Activated CD4-positive, alpha-beta memory T cell treated with anti-CD3 and anti-CD28 coated beads for 36 hours (primary cell): Measurements from ENCODE around the gene CGB1. TPM values are rescaled to one million over a fixed set of nuclear protein-coding genes. Genes with fewer than 3 reads are reported as not detected.

Experiments
- CTCF ChIA-PET: fragments of 350-600 bp; sonication (Branson Sonifier 250); formaldehyde crosslinking; loops from one replicate; lab custom pipeline; 2021; ENCODE audit warnings: antibody characterized with exemption, inconsistent platforms; lab: Charles Lee
- POLR2A ChIA-PET: fragments of 350-600 bp; sonication (Branson Sonifier 250); formaldehyde crosslinking; loops from one replicate; lab custom pipeline; 2021; ENCODE audit warnings: antibody characterized with exemption; lab: Charles Lee
- DNase-seq: peaks from one replicate; pipeline ENCODE4 v3.0.0-alpha.2; 2020
- H3K27ac Mint-ChIP-seq: one replicate; pipeline ENCODE4 v1.8.0; 2021; ENCODE audit warnings: mixed read lengths
- H3K27me3 Mint-ChIP-seq: one replicate; pipeline ENCODE4 v1.8.0; 2021; ENCODE audit warnings: mixed read lengths
- H3K36me3 Mint-ChIP-seq: one replicate; pipeline ENCODE4 v1.8.0; 2021; ENCODE audit warnings: mixed read lengths
- H3K4me1 Mint-ChIP-seq: one replicate; pipeline ENCODE4 v1.8.0; 2021; ENCODE audit warnings: low read depth, mixed read lengths
- H3K4me3 Mint-ChIP-seq: one replicate; pipeline ENCODE4 v1.8.0; 2021; ENCODE audit warnings: mild to moderate bottlenecking, mixed read lengths
- H3K9me3 Mint-ChIP-seq: one replicate; pipeline ENCODE4 v1.8.0; 2021; ENCODE audit warnings: mixed read lengths
- intact Hi-C: fragments of 100-400 bp; cut with micrococcal nuclease; formaldehyde crosslinking; loops from one replicate; pipeline ENCODE4 v1.15.1; 2023
- microRNA-seq: library from miRNA; unstranded; fragments of <30 nt; microRNA quantifications from one replicate; pipeline ENCODE4 v1.2.0, GENCODE V29; 2022; ENCODE audit warnings: borderline number of aligned reads, borderline microRNAs expressed, borderline replicate concordance
- total RNA-seq, 2 experiments: library from RNA; stranded (reverse); gene quantifications; one replicate each; pipeline ENCODE4 v1.2.3, GENCODE V29; 2021

CGB1 gene
- total RNA-seq, 2 experiments from 2014 or later = not detected

DNA sequence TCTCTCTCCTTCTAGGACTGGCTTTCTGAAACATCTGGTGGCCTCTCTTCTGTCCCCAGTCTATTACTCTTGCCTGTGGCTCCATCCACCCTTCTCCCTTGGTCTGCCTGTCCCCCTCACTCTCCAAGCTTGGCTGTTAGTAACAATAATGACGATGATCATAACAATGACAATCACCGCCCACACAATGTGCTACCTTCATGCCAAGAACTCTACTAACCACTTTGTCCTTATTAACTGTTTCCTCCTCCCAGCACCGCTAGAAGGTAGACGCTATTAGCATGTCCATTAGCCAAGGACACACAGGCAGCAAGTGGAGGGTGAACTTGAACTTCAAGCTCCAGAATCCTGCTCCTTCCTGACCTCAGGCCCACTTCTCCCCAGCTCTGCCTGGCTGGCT is 46.3 kb downstream of the CGB1 start:
- Mint-ChIP-seq H3K9me3 (no peaks in the 10 kb centered on the region), H3K27me3 (no peaks in the 10 kb centered on the region), H3K27ac (no peak overlapping the region), H3K36me3 (peaks cover 17% of the 10 kb centered on the region), H3K4me1 (peaks cover 44% of the 10 kb centered on the region), H3K4me3 (no peak overlapping the region)
- intact Hi-C loops = loop anchor here (10.0 kb wide), 1 partner anchor 94 kb away; the partner anchor contains the start of gene SNRNP70
- DNase-seq = no peak
- CTCF ChIA-PET = interaction anchor here (1.5 to 1.9 kb wide), 2 partner anchors 10 to 195 kb away, joined by 3 to 10 read pairs; no protein-coding TSS in a partner anchor
- POLR2A ChIA-PET = interaction anchor here (0.6 kb wide), 1 partner anchor 211 kb away, joined by 3 read pairs; no protein-coding TSS in a partner anchor

DNA sequence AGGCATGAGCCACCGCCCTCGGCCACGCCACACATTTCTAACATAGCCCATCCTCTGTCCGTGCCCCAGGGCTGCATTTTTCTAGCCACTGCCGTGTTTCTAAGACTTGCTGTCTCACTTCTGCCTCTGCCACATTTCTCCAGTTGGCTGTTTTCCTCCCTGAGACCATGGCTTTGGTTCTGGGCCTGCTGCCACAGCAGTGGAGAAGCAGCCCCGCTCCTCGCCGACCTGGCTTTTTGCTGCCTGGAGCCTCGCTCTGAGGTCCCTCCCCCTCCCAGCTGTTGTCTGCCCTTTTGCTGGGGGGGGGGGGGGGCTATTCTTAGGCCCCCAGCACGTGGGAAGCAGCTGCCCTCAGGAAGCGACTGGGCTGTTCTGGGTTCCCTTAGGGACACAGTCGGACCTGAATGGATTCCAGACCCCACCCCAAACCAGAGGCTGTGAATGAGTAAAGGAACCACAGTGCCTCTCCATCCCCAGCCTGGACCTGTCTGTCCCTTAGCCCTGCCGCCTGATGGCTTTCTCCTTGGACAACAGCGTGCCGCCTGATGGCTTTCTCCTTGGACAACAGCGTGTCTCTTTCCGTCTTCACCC is 46.9 kb downstream of the CGB1 start:
- DNase-seq = no peak
- peaks cover 39% of the 10 kb centered on the region for H3K4me1 Mint-ChIP-seq
- intact Hi-C loops = loop anchor here (10.0 kb wide), 1 partner anchor 95 kb away; the partner anchor contains the start of gene SNRNP70
- ChIA-PET POLR2A (no interaction called here), CTCF (interaction anchor here (0.6 to 1.9 kb wide), 3 partner anchors 10 to 656 kb away, joined by 3 to 10 read pairs (median 3); no protein-coding TSS in a partner anchor)
- H3K36me3 Mint-ChIP-seq = peaks cover 13% of the 10 kb centered on the region
- H3K27me3 Mint-ChIP-seq = no peaks in the 10 kb centered on the region
- no peaks in the 10 kb centered on the region for H3K9me3 Mint-ChIP-seq
- no peak overlapping the region for H3K4me3 Mint-ChIP-seq
- H3K27ac Mint-ChIP-seq = no peak overlapping the region

DNA sequence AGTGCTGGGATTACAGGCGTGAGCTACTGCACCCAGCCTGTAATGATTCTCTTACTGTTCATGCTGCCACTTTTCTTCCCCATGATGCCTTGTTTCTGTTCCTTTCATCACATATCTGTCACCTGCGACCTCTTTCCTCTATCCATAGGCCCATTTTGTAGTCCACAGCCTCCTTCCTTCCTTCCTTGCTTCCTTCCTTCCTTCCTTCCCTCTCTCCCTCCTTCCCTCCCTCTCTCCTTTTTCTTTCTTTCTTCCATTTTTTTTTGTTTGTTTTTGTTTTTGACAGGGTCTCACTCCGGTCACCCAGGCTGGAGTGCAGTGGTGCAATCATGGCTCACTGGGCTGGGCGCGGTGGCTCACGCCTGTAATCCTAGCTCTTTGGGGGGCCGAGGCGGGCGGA is 47.8 kb downstream of the CGB1 start:
- CTCF ChIA-PET = interaction anchor here (0.6 kb wide), 1 partner anchor 655 kb away, joined by 3 read pairs; no protein-coding TSS in a partner anchor
- no peaks in the 10 kb centered on the region for H3K9me3 Mint-ChIP-seq
- no peak overlapping the region for H3K4me3 Mint-ChIP-seq
- POLR2A ChIA-PET = no interaction called here
- H3K27me3 Mint-ChIP-seq = no peaks in the 10 kb centered on the region
- intact Hi-C loops = no loop called here
- no peak overlapping the region for H3K27ac Mint-ChIP-seq
- H3K36me3 Mint-ChIP-seq = peaks cover 11% of the 10 kb centered on the region
- H3K4me1 Mint-ChIP-seq = peaks cover 32% of the 10 kb centered on the region
- DNase-seq = no peak

DNA sequence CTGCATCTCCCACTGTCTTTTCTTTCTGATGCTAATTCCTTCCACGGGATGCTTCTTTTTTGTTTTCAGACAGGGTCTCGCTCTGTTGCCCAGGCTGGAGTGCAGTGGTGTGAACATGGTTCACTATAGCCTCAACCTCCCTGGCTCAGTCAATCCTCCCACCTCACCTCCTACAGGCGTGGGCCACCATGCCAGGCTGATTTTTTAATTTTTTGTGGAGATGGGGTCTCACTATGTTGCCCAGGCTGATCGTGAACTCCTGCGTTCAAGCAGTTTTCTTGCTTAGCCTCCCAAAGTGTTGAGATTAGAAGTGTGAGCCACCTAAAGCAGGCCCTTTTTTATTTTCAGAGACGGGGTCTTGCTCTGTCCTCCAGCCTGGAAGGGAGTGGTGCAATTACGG is 48.4 kb downstream of the CGB1 start:
- peaks cover 11% of the 10 kb centered on the region for H3K36me3 Mint-ChIP-seq
- CTCF ChIA-PET = no interaction called here
- POLR2A ChIA-PET = no interaction called here
- intact Hi-C loops = no loop called here
- H3K4me3 Mint-ChIP-seq = no peak overlapping the region
- no peak overlapping the region for H3K27ac Mint-ChIP-seq
- no peak for DNase-seq
- peaks cover 29% of the 10 kb centered on the region for H3K4me1 Mint-ChIP-seq
- no peaks in the 10 kb centered on the region for H3K9me3 Mint-ChIP-seq
- no peaks in the 10 kb centered on the region for H3K27me3 Mint-ChIP-seq

DNA sequence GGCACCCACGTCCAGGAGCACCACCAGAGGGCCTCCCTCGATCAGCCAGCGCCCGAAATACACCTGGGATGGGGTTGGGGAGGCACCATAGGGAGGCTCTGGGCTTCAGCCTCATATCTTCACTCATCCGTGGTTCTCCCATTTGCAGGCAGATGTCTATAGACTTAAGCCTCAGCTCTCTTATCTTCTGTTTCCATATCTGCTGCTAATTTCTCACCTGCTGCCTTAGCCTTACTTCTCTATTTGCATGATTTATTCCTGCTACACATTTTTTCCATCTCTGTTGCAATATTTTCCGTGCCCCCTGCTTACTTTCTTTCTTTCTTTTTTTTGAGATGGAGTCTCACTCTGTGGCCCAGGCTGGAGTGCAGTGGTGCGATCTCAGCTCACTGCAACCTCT is 49.4 kb downstream of the CGB1 start:
- intact Hi-C loops = no loop called here
- no peaks in the 10 kb centered on the region for H3K9me3 Mint-ChIP-seq
- H3K27ac Mint-ChIP-seq = no peak overlapping the region
- H3K4me1 Mint-ChIP-seq = peaks cover 27% of the 10 kb centered on the region
- peaks cover 16% of the 10 kb centered on the region for H3K36me3 Mint-ChIP-seq
- ChIA-PET CTCF (interaction anchor here (1.0 to 1.7 kb wide), 3 partner anchors 11 to 17 kb away, joined by 3 to 6 read pairs (median 3); no protein-coding TSS in a partner anchor), POLR2A (no interaction called here)
- no peak overlapping the region for H3K4me3 Mint-ChIP-seq
- DNase-seq = no peak
- H3K27me3 Mint-ChIP-seq = no peaks in the 10 kb centered on the region

DNA sequence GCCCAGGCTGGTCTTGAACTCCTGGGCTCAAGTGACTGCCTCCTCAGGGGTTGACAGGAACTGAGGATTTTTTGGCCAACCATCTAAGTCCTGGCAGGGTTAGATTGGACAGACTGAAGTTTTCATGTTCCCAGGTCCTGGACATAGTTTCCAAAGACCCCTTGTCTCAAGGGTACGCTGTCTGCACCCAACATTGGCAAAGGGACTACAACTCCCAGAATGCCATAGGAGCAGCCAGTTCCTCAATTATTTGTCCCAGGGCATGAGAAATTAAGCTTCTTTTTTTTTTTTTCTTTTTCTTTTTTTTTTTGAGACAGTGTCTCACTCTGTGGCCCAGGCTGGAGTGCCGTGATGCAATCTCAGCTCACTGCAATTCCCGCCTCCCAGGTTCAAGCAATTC is 50.5 kb downstream of the CGB1 start:
- no peaks in the 10 kb centered on the region for H3K9me3 Mint-ChIP-seq
- H3K27ac Mint-ChIP-seq = no peak overlapping the region
- intact Hi-C loops = no loop called here
- H3K36me3 Mint-ChIP-seq = peaks cover 21% of the 10 kb centered on the region
- no peak for DNase-seq
- ChIA-PET CTCF (interaction anchor here (1.0 to 1.7 kb wide), 2 partner anchors 9 to 14 kb away, joined by 3 to 6 read pairs; no protein-coding TSS in a partner anchor), POLR2A (no interaction called here)
- H3K27me3 Mint-ChIP-seq = no peaks in the 10 kb centered on the region
- peaks cover 17% of the 10 kb centered on the region for H3K4me1 Mint-ChIP-seq
- H3K4me3 Mint-ChIP-seq = no peak overlapping the region

DNA sequence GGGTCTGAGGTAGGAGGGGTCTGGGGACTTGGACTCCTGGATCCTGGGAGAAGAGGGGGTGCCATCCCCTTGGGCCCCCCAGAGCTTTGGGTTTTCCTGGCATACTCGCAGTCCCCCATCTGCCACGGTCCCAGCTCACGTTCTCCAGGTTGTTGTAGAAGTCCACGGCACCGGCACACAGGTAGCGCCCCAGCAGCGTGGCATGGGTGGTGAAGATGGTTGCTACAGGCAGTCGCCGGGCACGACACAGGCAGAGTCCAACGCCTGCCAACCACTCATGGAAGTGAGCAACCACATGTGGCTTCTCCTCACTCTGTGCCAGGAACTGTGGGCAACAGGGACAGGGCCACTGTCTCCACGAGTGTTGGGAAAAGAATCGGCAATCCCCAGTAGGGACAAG is 51.0 kb downstream of the CGB1 start:
- Mint-ChIP-seq H3K36me3 (peaks cover 21% of the 10 kb centered on the region), H3K4me3 (no peak overlapping the region), H3K4me1 (peaks cover 13% of the 10 kb centered on the region), H3K27me3 (no peaks in the 10 kb centered on the region), H3K9me3 (no peaks in the 10 kb centered on the region), H3K27ac (no peak overlapping the region)
- intact Hi-C loops = no loop called here
- POLR2A ChIA-PET = no interaction called here
- CTCF ChIA-PET = interaction anchor here (0.8 kb wide), 1 partner anchor 15 kb away, joined by 3 read pairs; no protein-coding TSS in a partner anchor
- no peak for DNase-seq

Small RNA genes within 50 kb of the gene (microRNA-seq; reads per million reads assigned to microRNA genes)
- 1.6 reads per million for gene MIR6798

Other genes starting within 250 kb of the CGB1 start
- 10 to 100 TPM; 59.8 to 61.5 TPM for gene BCAT2, start 225.9 kb downstream of the CGB1 start, total RNA-seq
- gene HSD17B14, start 200.4 kb downstream of the CGB1 start, total RNA-seq = under 1 TPM in 1 of 2 experiments, not detected in 1; 0.31 TPM
- gene PLEKHA4, start 168.3 kb downstream of the CGB1 start, total RNA-seq = 10 to 100 TPM; 10.5 to 11.0 TPM
- 10 to 100 TPM; 49.7 to 52.0 TPM for gene PPP1R15A, start 164.5 kb downstream of the CGB1 start, total RNA-seq
- under 1 TPM; 0.34 to 0.59 TPM for gene TULP2, start 138.2 kb downstream of the CGB1 start, total RNA-seq
- gene NUCB1, start 136.6 kb downstream of the CGB1 start, total RNA-seq = 100 to 1,000 TPM; 154 to 159 TPM
- 1 to 10 TPM; 2.0 to 2.8 TPM for gene DHDH, start 103.2 kb downstream of the CGB1 start, total RNA-seq
- gene BAX, start 82.0 kb downstream of the CGB1 start, total RNA-seq = 100 to 1,000 TPM; 173 to 181 TPM
- gene FTL, start 71.6 kb downstream of the CGB1 start, total RNA-seq = 100 to 1,000 TPM; 870 to 900 TPM
- 10 to 100 TPM; 42.2 to 47.6 TPM for gene GYS1, start 43.6 kb downstream of the CGB1 start, total RNA-seq
- gene RUVBL2, start 43.0 kb downstream of the CGB1 start, total RNA-seq = 100 to 1,000 TPM; 107 to 109 TPM
- under 1 TPM in 1 of 2 experiments, not detected in 1; 0.48 TPM for gene LHB, start 19.8 kb downstream of the CGB1 start, total RNA-seq
- gene CGB3, start 12.6 kb downstream of the CGB1 start, total RNA-seq = not detected
- not detected for gene CGB2, start 5.0 kb downstream of the CGB1 start, total RNA-seq
- gene CGB5, start 7.0 kb upstream of the CGB1 start, total RNA-seq = not detected
- not detected for gene CGB8, start 12.2 kb upstream of the CGB1 start, total RNA-seq
- not detected for gene CGB7, start 20.9 kb upstream of the CGB1 start, total RNA-seq
- gene NTF4, start 27.9 kb upstream of the CGB1 start, total RNA-seq = not detected
- not detected for gene KCNA7, start 35.8 kb upstream of the CGB1 start, total RNA-seq
- 100 to 1,000 TPM; 180 to 190 TPM for gene SNRNP70, start 48.6 kb upstream of the CGB1 start, total RNA-seq
- 1 to 10 TPM; 5.1 to 5.6 TPM for gene LIN7B, start 77.5 kb upstream of the CGB1 start, total RNA-seq
- gene C19orf73, start 82.2 kb upstream of the CGB1 start, total RNA-seq = 1 to 10 TPM; 1.4 TPM
- gene PPFIA3, start 82.6 kb upstream of the CGB1 start, total RNA-seq = 1 to 10 TPM; 3.5 to 5.0 TPM
- gene HRC, start 118.5 kb upstream of the CGB1 start, total RNA-seq = not detected
- gene TRPM4, start 120.9 kb upstream of the CGB1 start, total RNA-seq = 1 to 10 TPM; 1.1 to 1.2 TPM